Esophagus muscularis mucosa (tissue), 4 donors: ENCODE results near the gene AREG. TPM values are rescaled to one million over a fixed set of nuclear protein-coding genes. Genes with fewer than 3 reads are reported as not detected.
"Not testable (repeated sequence)": the region's sequence is repeated elsewhere in the genome, so short reads cannot be mapped to it uniquely, and the experiment has no call there.

Experiments used
- DNase-seq: peaks from one replicate; pipeline ENCODE4 v3.0.0-alpha.2; 2017; ENCODE audit errors: extremely low spot score
- H3K27ac ChIP-seq, 4 donors: fragments of 200-600 bp; sonication (generic); replicated peaks in 1 of 4; 1 replicate in 3 of 4; 2 replicates in 1 of 4; pipeline ENCODE4 v1.5.1; 2016 to 2019; ENCODE audit warnings: mild to moderate bottlenecking in 1 of 4
- H3K27me3 ChIP-seq, 4 donors: fragments of 200-600 bp; sonication (generic); one replicate each; pipeline versions ENCODE4 v1.5.1 to v1.6.0; 2016 to 2019
- H3K36me3 ChIP-seq, 4 donors: fragments of 200-600 bp; sonication (generic); one replicate each; pipeline ENCODE4 v1.5.1; 2016 to 2019
- H3K4me1 ChIP-seq, 4 donors: fragments of 200-600 bp; sonication (generic); one replicate each; pipeline ENCODE4 v1.5.1; 2016 to 2019
- H3K4me3 ChIP-seq, 4 donors: fragments of 200-600 bp; sonication (generic); 1 replicate in 2 of 4; 2 replicates in 2 of 4; pipeline ENCODE4 v1.5.1; 2016 to 2019; ENCODE audit warnings: mild to moderate bottlenecking in 4 of 4, moderate library complexity in 1 of 4
- H3K9me3 ChIP-seq, 4 donors: fragments of 200-600 bp; sonication (generic); 1 replicate in 3 of 4; 2 replicates in 1 of 4; pipeline ENCODE4 v1.5.1; 2016 to 2019
- CTCF ChIP-seq, 3 experiments: fragments of 200-600 bp in 2 of 3; fragments of 450-650 bp in 1 of 3; sonication (generic) in 2 of 3; IDR thresholded peaks; one replicate each; pipeline ENCODE4 v1.5.1; 2017 to 2019; ENCODE audit warnings: antibody characterized with exemption in 3 of 3, mild to moderate bottlenecking in 2 of 3, moderate library complexity in 1 of 3
- EP300 ChIP-seq: sonication (generic); formaldehyde crosslinking; IDR thresholded peaks from one replicate; pipeline ENCODE4 v1.6.1; 2017; ENCODE audit warnings: antibody characterized with exemption
- POLR2A ChIP-seq: fragments of 450-650 bp; IDR thresholded peaks from one replicate; pipeline ENCODE4 v1.6.1; 2017; ENCODE audit warnings: antibody characterized with exemption, moderate library complexity, mild to moderate bottlenecking, low read depth
- POLR2AphosphoS5 ChIP-seq, 2 donors: sonication (generic); formaldehyde crosslinking; IDR thresholded peaks; one replicate each; pipeline ENCODE4 v1.6.1; 2017; ENCODE audit warnings: antibody characterized with exemption in 2 of 2
- WGBS: methylation state at CpG from one replicate; pipeline ENCODE4 v1.1.5; 2018; 5-methylcytosine and 5-hydroxymethylcytosine counted together
- intact Hi-C: fragments of 100-400 bp; cut with DNase I; formaldehyde crosslinking; loops from one replicate; pipeline ENCODE4 v1.15.1; 2023
- total RNA-seq, 4 donors: library from RNA; depleted of rRNA; stranded (reverse); fragments of >200 nt; gene quantifications; one replicate each; pipeline versions ENCODE4 v1.1.0 to v1.2.1, GENCODE V29; 2016

AREG gene
- 10 to 100 TPM in 1 of 4 donors, 1 to 10 TPM in 3; 1.4 to 18.6 (median 4.4) TPM for total RNA-seq

- Histone ChIP-seq H3K4me3 (peak within 1 kb of the TSS; percentile 66 to 71 (median 70)), H3K27ac (peak within 1 kb of the TSS; percentile 85 to 89 (median 88)), H3K36me3 (peaks cover 0 to 3% (median 0%) of the 10 kb centered on the region in 4 donors), H3K27me3 (no peaks in the 10 kb centered on the region), H3K9me3 (no peaks in the 10 kb centered on the region), H3K4me1 (peaks cover 0 to 20% (median 10%) of the 10 kb centered on the region in 4 donors)
- 3% methylated on average over 6 of the region's 64 CpGs for WGBS
- DNase-seq = peak; percentile 94
- intact Hi-C loops = loop anchor here (5.0 to 10.0 kb wide), 3 partner anchors 68 to 350 kb away; partner anchors contain the start of gene BTC
- TF ChIP-seq POLR2A (no peak), EP300 (peak; percentile 67), CTCF (IDR thresholded peaks at IDR 0.05) (peak; percentile 53 to 65 (median 55)), POLR2AphosphoS5 (IDR thresholded peaks at IDR 0.05) (peak; percentile 67 to 78)
These were observed at the start of gene AREG for GRCh38 chr4:74444891-74445642. Gene AREG (plus strand): TSS chr4:74445136. CDS start chr4:74445346, 210 bp downstream.

- Histone ChIP-seq H3K36me3 (no peaks in the 10 kb centered on the region), H3K27me3 (no peaks in the 10 kb centered on the region), H3K4me1 (no peaks in the 10 kb centered on the region), H3K4me3 (no peak overlapping the region), H3K9me3 (no peaks in the 10 kb centered on the region), H3K27ac (no peak overlapping the region)
- intact Hi-C loops = no loop called here
- DNase-seq = no peak
- TF ChIP-seq EP300 (no peak), POLR2A (no peak), CTCF (IDR thresholded peaks at IDR 0.05) (no peak), POLR2AphosphoS5 (IDR thresholded peaks at IDR 0.05) (no peak)
- 23% methylated on average over 2 of the region's 2 CpGs for WGBS
These were observed 49.3 kb upstream of the AREG start for GRCh38 chr4:74395633-74396032.

GRCh38 chr4:74397748-74398426 lies 47.0 kb upstream of the AREG start:
- DNase-seq = no peak
- H3K9me3 ChIP-seq = no peaks in the 10 kb centered on the region
- H3K4me1 ChIP-seq = peaks cover 0 to 5% (median 2%) of the 10 kb centered on the region in 4 donors
- intact Hi-C loops = no loop called here
- no peaks in the 10 kb centered on the region for H3K27me3 ChIP-seq
- H3K4me3 ChIP-seq = peak overlapping the region in 3 of 4 donors; percentile 25 to 42 (median 33)
- 52% methylated on average over 6 of the region's 6 CpGs for WGBS
- no peaks in the 10 kb centered on the region for H3K36me3 ChIP-seq
- H3K27ac ChIP-seq = no peak overlapping the region
- no peak for TF ChIP-seq CTCF (IDR thresholded peaks at IDR 0.05)
- no peak for TF ChIP-seq EP300
- TF ChIP-seq POLR2A = no peak
- no peak for TF ChIP-seq POLR2AphosphoS5 (IDR thresholded peaks at IDR 0.05)

- H3K4me3 ChIP-seq, H3K36me3 ChIP-seq, H3K27me3 ChIP-seq, H3K4me1 ChIP-seq, H3K9me3 ChIP-seq, DNase-seq, H3K27ac ChIP-seq, intact Hi-C loops: not testable (repeated sequence)
- WGBS = 97% methylated on average over 17 of the region's 32 CpGs
These were observed 45.9 kb upstream of the AREG start for GRCh38 chr4:74398894-74399589.

- Histone ChIP-seq H3K36me3 (no peaks in the 10 kb centered on the region), H3K4me1 (peaks cover 0 to 9% (median 2%) of the 10 kb centered on the region in 4 donors), H3K9me3 (no peaks in the 10 kb centered on the region), H3K27me3 (no peaks in the 10 kb centered on the region), H3K27ac (no peak overlapping the region), H3K4me3 (no peak overlapping the region)
- whole genome bisulfite sequencing = 75% methylated on average over 10 of the region's 10 CpGs
- TF ChIP-seq EP300 (no peak), POLR2AphosphoS5 (IDR thresholded peaks at IDR 0.05) (no peak), CTCF (IDR thresholded peaks at IDR 0.05) (no peak), POLR2A (no peak)
- intact Hi-C loops = no loop called here
- no peak for DNase-seq
These were observed 44.5 kb upstream of the AREG start for GRCh38 chr4:74400395-74400794.
